HEK293T (cell line): ENCODE measurements around the gene SEC31A.
"Not testable (repeated sequence)": the region's sequence is repeated elsewhere in the genome, so short reads cannot be mapped to it uniquely, and the experiment has no call there.

Source experiments
- CTCF ChIA-PET: fragments of 350-600 bp; formaldehyde crosslinking; extraction: SDS; loops from one replicate; lab custom pipeline; 2021; ENCODE audit warnings: antibody characterized with exemption, inconsistent platforms; lab: Yijun Ruan, JAX
- POLR2A ChIA-PET: fragments of 350-600 bp; formaldehyde crosslinking; extraction: SDS; loops from one replicate; lab custom pipeline; 2020; ENCODE audit warnings: antibody characterized with exemption, inconsistent platforms; lab: Yijun Ruan, JAX
- DNase-seq: peaks from one replicate; pipeline ENCODE4 v3.0.0; 2012; ENCODE audit warnings: mixed read lengths; ENCODE audit errors: extremely low spot score
- ARNT ChIP-seq: fragments of 450-650 bp; IDR thresholded peaks from 2 replicates; pipeline ENCODE4 v1.6.1; 2017; ENCODE audit warnings: mild to moderate bottlenecking
- BHLHE40 ChIP-seq: fragments of 450-650 bp; IDR thresholded peaks from 2 replicates; pipeline ENCODE4 v1.6.1; 2016; ENCODE audit warnings: mild to moderate bottlenecking, moderate library complexity, borderline replicate concordance
- CTBP1 ChIP-seq: fragments of 450-650 bp; IDR thresholded peaks from 2 replicates; pipeline ENCODE4 v1.6.1; 2016; ENCODE audit warnings: borderline replicate concordance
- ELF4 ChIP-seq: fragments of 450-650 bp; IDR thresholded peaks from 2 replicates; pipeline ENCODE4 v1.6.1; 2017; ENCODE audit warnings: antibody characterized with exemption
- FOXA1 ChIP-seq: fragments of 450-650 bp; IDR thresholded peaks from 2 replicates; pipeline ENCODE4 v1.6.1; 2016; ENCODE audit warnings: mild to moderate bottlenecking
- FOXK2 ChIP-seq: fragments of 450-650 bp; IDR thresholded peaks from 2 replicates; pipeline ENCODE4 v1.6.1; 2016; ENCODE audit warnings: mild to moderate bottlenecking
- FOXM1 ChIP-seq: fragments of 450-650 bp; IDR thresholded peaks from 2 replicates; pipeline ENCODE4 v1.6.1; 2017; ENCODE audit warnings: mild to moderate bottlenecking, borderline replicate concordance
- HDGF ChIP-seq: fragments of 450-650 bp; IDR thresholded peaks from 2 replicates; pipeline ENCODE4 v1.6.1; 2017; ENCODE audit warnings: antibody characterized with exemption, borderline replicate concordance
- L3MBTL2 ChIP-seq: fragments of 450-650 bp; conservative IDR thresholded peaks from 2 replicates; pipeline ENCODE4 v1.6.1; 2016; ENCODE audit warnings: mild to moderate bottlenecking
- LEF1 ChIP-seq: fragments of 450-650 bp; IDR thresholded peaks from 2 replicates; pipeline ENCODE4 v1.6.1; 2017; ENCODE audit warnings: mild to moderate bottlenecking, borderline replicate concordance
- NFRKB ChIP-seq: fragments of 450-650 bp; IDR thresholded peaks from 2 replicates; pipeline ENCODE4 v1.6.1; 2016; ENCODE audit warnings: mild to moderate bottlenecking, moderate library complexity
- SP1 ChIP-seq: fragments of 450-650 bp; IDR thresholded peaks from 2 replicates; pipeline ENCODE4 v1.6.1; 2017
- SUZ12 ChIP-seq: fragments of 450-650 bp; IDR thresholded peaks from 2 replicates; pipeline ENCODE4 v1.6.1; 2016; ENCODE audit warnings: mild to moderate bottlenecking
- TARDBP ChIP-seq: fragments of 450-650 bp; IDR thresholded peaks from 2 replicates; pipeline ENCODE4 v1.6.1; 2016
- ZNF384 ChIP-seq: fragments of 450-650 bp; IDR thresholded peaks from 2 replicates; pipeline ENCODE4 v1.6.1; 2016
- TF ChIP-seq, protein P1 (sequence below): fragments of 450-650 bp; IDR thresholded peaks from 2 replicates; pipeline ENCODE4 v1.6.1; 2016

The SEC31A gene

DNA sequence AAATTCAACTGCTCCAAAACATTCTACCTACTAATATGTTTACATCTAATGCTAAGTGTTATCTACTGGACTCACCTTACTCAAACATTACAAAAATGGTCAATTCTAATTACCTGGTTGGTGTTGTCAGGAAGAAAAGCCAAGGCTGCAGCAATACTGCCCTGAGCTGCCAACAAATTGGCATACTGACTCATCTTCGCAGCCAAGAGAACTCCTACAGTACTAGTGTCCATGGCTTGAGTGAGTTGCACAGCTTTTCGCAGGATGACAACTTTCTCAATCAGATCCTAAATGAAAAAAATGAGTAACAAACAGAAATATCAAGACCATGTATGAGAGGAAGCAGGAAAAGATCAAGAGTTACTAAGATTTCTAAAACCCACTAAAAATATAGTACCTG is 39.6 kb downstream of the SEC31A start:
- no peak for DNase-seq
- TF ChIP-seq ARNT = no peak
- no peak for TF ChIP-seq CTBP1
- TF ChIP-seq FOXA1 = no peak
- TF ChIP-seq FOXM1 = no peak
- POLR2A ChIA-PET = no interaction called here
- CTCF ChIA-PET = interaction anchor here (0.7 to 1.7 kb wide), 3 partner anchors 11 to 184 kb away, joined by 3 to 8 read pairs (median 3); partner anchors contain the start of gene COPS4

DNA sequence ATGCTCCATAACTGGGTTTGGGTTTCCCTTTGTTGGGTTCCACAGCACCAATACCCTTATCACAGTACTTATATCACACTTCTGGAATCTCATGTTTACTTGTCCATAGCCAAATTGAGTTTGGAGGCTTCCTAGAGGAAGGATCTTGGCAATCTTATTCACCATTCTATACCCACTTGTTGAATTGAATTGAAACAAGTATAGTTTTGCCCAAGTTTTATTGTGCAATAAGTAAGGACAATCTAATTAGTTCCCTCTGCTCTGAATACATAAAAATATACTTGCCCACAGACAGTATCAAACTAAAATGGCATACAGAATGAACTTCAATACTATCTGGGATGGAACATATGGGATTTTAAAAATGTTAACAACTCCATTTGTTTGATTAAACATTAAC is 40.3 kb downstream of the SEC31A start:
- CTCF ChIA-PET = no interaction called here
- POLR2A ChIA-PET = no interaction called here
- no peak for DNase-seq
- TF ChIP-seq TARDBP (no peak), ZNF384 (no peak), ELF4 (no peak), ARNT (no peak), BHLHE40 (no peak), L3MBTL2 (no peak), NFRKB (no peak), FOXM1 (no peak), FOXK2 (no peak), LEF1 (no peak), SP1 (no peak), CTBP1 (no peak), HDGF (no peak), FOXA1 (no peak), SUZ12 (no peak)
- TF ChIP-seq, protein P1, sequence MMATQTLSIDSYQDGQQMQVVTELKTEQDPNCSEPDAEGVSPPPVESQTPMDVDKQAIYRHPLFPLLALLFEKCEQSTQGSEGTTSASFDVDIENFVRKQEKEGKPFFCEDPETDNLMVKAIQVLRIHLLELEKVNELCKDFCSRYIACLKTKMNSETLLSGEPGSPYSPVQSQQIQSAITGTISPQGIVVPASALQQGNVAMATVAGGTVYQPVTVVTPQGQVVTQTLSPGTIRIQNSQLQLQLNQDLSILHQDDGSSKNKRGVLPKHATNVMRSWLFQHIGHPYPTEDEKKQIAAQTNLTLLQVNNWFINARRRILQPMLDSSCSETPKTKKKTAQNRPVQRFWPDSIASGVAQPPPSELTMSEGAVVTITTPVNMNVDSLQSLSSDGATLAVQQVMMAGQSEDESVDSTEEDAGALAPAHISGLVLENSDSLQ = no peak

DNA sequence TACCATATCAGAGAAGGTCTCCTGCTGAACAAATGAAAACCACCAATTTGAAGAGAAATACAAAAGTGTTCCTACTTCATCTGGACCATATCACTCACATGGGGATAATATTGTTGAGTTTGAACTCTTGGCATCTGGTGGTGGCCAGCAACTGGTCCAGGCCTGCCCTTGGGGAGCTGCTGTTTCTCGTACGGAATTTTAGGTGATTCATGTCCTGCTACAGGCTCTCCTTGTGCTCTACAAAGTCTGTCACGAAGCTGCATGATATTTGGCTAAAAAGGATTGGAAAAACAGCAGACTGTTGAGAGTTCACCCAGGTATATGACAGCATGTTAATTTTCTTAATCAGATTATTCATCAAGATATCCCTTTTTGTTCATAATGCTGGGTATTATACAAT is 42.2 kb downstream of the SEC31A start:
- no peak for TF ChIP-seq SP1
- TF ChIP-seq CTBP1 = no peak
- TF ChIP-seq BHLHE40 = no peak
- no peak for TF ChIP-seq ELF4
- TF ChIP-seq L3MBTL2 = no peak
- TF ChIP-seq FOXA1 = no peak
- no peak for TF ChIP-seq HDGF
- TF ChIP-seq LEF1 = no peak
- TF ChIP-seq TARDBP = no peak
- no peak for TF ChIP-seq ZNF384
- TF ChIP-seq FOXM1 = no peak
- TF ChIP-seq SUZ12 = no peak
- TF ChIP-seq FOXK2 = no peak
- TF ChIP-seq NFRKB = no peak
- TF ChIP-seq, protein P1 = no peak
- TF ChIP-seq ARNT = no peak
- DNase-seq = no peak
- POLR2A ChIA-PET = no interaction called here
- CTCF ChIA-PET = no interaction called here

DNA sequence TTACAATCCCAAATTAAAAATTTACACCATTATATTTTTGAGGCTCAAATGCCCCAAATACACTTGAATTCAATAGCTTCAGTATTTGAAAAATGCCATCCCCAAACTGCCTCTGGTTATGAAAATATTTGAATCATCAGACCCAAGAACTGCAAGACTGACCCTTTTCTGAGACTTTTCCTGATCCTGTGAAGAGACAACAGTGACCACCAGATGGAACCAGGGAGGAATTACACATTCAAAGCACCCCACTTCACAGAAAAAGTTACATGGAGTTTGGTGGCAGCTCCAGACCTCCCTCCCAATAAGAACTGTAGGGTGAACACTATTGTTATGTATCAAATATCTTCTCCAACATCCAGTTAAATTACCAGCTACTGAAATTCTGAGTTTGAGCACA is 48.4 kb downstream of the SEC31A start:
- TF ChIP-seq CTBP1 (no peak), L3MBTL2 (no peak), NFRKB (no peak)
- TF ChIP-seq, protein P1 = no peak
- ChIA-PET CTCF (interaction anchor here (0.6 kb wide), 2 partner anchors 18 to 1376 kb away, joined by 3 to 5 read pairs; no protein-coding TSS in a partner anchor), POLR2A (no interaction called here)
- peak; percentile 18 for DNase-seq

DNA sequence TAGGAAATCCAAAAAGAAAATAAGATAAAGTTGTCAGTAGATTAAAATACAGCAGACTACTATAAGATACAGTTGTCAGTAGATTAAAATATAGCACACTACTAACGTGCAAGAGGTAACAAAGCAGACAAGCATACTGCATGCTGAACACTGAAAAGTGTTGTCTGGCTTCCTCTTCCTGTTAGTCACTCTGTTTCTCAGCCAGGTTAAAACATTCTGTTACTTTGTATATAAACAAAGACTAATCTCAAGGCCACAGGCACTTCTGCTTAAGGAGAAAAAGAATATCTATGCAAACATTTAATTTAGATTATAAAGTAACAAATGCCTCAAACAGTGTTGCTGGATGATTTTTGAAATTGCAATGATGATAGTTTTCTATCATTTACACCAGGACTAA is 51.3 kb downstream of the SEC31A start:
- POLR2A ChIA-PET = no interaction called here
- CTCF ChIA-PET = no interaction called here
- TF ChIP-seq FOXK2 (no peak), BHLHE40 (no peak), ZNF384 (no peak), FOXA1 (no peak), ELF4 (no peak), L3MBTL2 (no peak), SUZ12 (no peak), HDGF (no peak), FOXM1 (no peak), LEF1 (no peak), SP1 (no peak), NFRKB (no peak), ARNT (no peak)
- TF ChIP-seq, protein P1 = no peak
- DNase-seq = no peak

DNA sequence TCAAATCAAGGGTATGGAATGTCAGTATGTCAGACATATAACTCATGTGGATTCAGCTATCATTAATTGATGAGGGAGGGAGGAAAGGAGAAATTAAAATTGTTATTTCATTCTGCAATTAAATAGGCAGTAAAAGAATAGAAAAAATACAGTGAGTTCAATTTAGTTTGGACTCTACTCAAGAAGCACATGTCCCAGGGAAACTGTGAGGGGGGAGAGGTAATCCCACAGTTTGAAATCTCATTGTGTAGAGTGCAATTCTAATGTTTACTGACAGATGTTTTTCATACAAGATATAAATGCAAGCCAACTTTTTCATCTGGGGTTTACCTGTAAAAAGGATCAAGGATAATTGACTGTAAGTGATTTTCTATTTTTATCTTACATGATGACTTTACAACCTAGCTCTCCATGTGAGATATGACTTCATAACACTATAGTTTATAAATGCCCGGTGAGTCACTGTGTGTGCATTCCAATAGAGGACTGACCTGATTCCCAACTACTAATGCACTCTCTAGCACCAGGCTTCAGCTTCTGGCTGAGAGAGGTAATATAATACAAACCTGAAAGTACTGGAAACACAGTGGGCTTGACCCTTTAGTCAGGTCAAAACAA is 57.1 kb downstream of the SEC31A start:
- peak; percentile 41 for DNase-seq
- TF ChIP-seq SUZ12 (no peak), SP1 (no peak), L3MBTL2 (no peak), CTBP1 (no peak), FOXA1 (no peak), HDGF (no peak), ZNF384 (no peak), TARDBP (no peak), FOXM1 (no peak)
- TF ChIP-seq, protein P1 = no peak
- ChIA-PET CTCF (interaction anchor here (0.6 kb wide), 1 partner anchor 10 kb away, joined by 3 read pairs; no protein-coding TSS in a partner anchor), POLR2A (no interaction called here)

DNA sequence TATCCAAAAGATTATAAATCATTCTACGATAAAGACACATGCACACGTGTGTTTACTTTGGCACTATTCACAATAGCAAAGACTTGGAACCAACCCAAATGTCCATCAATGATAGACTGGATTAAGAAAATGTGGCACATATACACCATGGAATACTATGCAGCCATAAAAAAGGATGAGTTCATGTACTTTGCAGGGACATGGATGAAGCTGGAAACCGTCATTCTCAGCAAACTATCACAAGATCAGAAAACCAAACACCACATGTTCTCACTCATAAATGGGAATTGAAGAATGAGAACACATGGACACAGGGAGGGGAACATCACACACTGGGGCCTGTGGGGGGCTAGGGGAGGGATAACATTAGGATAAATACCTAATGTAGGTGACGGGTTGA is 57.9 kb downstream of the SEC31A start:
- DNase-seq, CTCF ChIA-PET, POLR2A ChIA-PET: not testable (repeated sequence)
